Gastroesophageal sphincter (tissue), 4 donors: ENCODE results near the gene GRB14. TPM values are rescaled to one million over a fixed set of nuclear protein-coding genes. Genes with fewer than 3 reads are reported as not detected.

Experiments
- ATAC-seq: fragments of 150-250 bp; one replicate; pipeline ENCODE4 v1.9.1; 2016; ENCODE audit warnings: mild to moderate bottlenecking, moderate library complexity
- H3K27ac ChIP-seq, 4 donors: fragments of 200-600 bp; sonication (generic) in 3 of 4; 1 replicate in 3 of 4; 2 replicates in 1 of 4; pipeline ENCODE4 v1.5.1; 2016 to 2019
- H3K27me3 ChIP-seq: fragments of 200-600 bp; sonication (generic); one replicate; pipeline ENCODE4 v1.5.1; 2019
- H3K36me3 ChIP-seq, 2 donors: fragments of 200-600 bp; sonication (generic); one replicate each; pipeline ENCODE4 v1.5.1; 2019; ENCODE audit warnings: control low read depth in 1 of 2
- H3K4me1 ChIP-seq, 3 donors: fragments of 200-600 bp; sonication (generic); 1 replicate in 2 of 3; 2 replicates in 1 of 3; pipeline ENCODE4 v1.5.1; 2016 to 2019; ENCODE audit warnings: control low read depth in 2 of 3
- H3K4me3 ChIP-seq, 2 donors: fragments of 200-600 bp; sonication (generic); one replicate each; pipeline ENCODE4 v1.5.1; 2019; ENCODE audit warnings: mild to moderate bottlenecking in 1 of 2, moderate library complexity in 1 of 2
- H3K9me3 ChIP-seq, 3 donors: fragments of 200-600 bp; sonication (generic); one replicate each; pipeline ENCODE4 v1.5.1; 2017 to 2019; ENCODE audit warnings: control low read depth in 2 of 3
- CTCF ChIP-seq, 4 experiments: fragments of 200-600 bp in 2 of 4; fragments of 450-650 bp in 2 of 4; sonication (generic) in 1 of 4; IDR thresholded peaks; one replicate each; pipeline ENCODE4 v1.5.1; 2017 to 2019; ENCODE audit warnings: antibody characterized with exemption in 4 of 4, mild to moderate bottlenecking in 2 of 4, moderate library complexity in 2 of 4
- EP300 ChIP-seq: sonication (generic); formaldehyde crosslinking; IDR thresholded peaks from one replicate; pipeline ENCODE4 v1.6.1; 2017; ENCODE audit warnings: antibody characterized with exemption, mild to moderate bottlenecking
- POLR2A ChIP-seq, 2 donors: fragments of 450-650 bp; IDR thresholded peaks; one replicate each; pipeline ENCODE4 v1.6.1; 2017; ENCODE audit warnings: antibody characterized with exemption in 2 of 2, mild to moderate bottlenecking in 2 of 2, moderate library complexity in 1 of 2
- POLR2AphosphoS5 ChIP-seq: sonication (generic); formaldehyde crosslinking; IDR thresholded peaks from one replicate; pipeline ENCODE4 v1.6.1; 2017; ENCODE audit warnings: antibody characterized with exemption
- WGBS, 2 donors: methylation state at CpG; one replicate each; pipeline ENCODE4 v1.1.5; 2018; ENCODE audit warnings: low coverage in 1 of 2; 5-methylcytosine and 5-hydroxymethylcytosine counted together
- total RNA-seq, 4 donors: library from RNA; depleted of rRNA; stranded (reverse); fragments of >200 nt; gene quantifications; one replicate each; pipeline ENCODE4 v1.1.0, GENCODE V29; 2016

Gene GRB14
- total RNA-seq, 4 donors from 2014 or later = 0.94 to 5.3 (median 2.4) TPM

- TF ChIP-seq POLR2A (IDR thresholded peaks at IDR 0.05) = no peak
- WGBS, 2 donors = 61 to 77% methylated on average over 5 of the region's 5 CpGs
- Histone ChIP-seq H3K4me1 (no peaks in the 10 kb centered on the region), H3K9me3 (no peaks in the 10 kb centered on the region), H3K27ac (no peak overlapping the region), H3K36me3 (no peaks in the 10 kb centered on the region), H3K27me3 (no peaks in the 10 kb centered on the region), H3K4me3 (no peak overlapping the region)
- no peak for ATAC-seq
Observed at GRCh38 chr2:164535280-164536025, 85.8 kb downstream of the GRB14 start.

GRCh38 chr2:164530464-164530863 lies 90.8 kb downstream of the GRB14 start:
- no peak overlapping the region for H3K4me3 ChIP-seq
- H3K4me1 ChIP-seq = no peaks in the 10 kb centered on the region
- TF ChIP-seq EP300 (no peak), POLR2AphosphoS5 (no peak), CTCF (IDR thresholded peaks at IDR 0.05) (no peak), POLR2A (IDR thresholded peaks at IDR 0.05) (no peak)
- 86 to 100% methylated on average over 1 of the region's 1 CpG for WGBS, 2 donors
- H3K27ac ChIP-seq = no peak overlapping the region
- no peaks in the 10 kb centered on the region for H3K36me3 ChIP-seq
- H3K27me3 ChIP-seq = no peaks in the 10 kb centered on the region
- ATAC-seq = no peak
- no peaks in the 10 kb centered on the region for H3K9me3 ChIP-seq

- Histone ChIP-seq H3K36me3 (no peaks in the 10 kb centered on the region), H3K27me3 (no peaks in the 10 kb centered on the region), H3K9me3 (peaks cover 0 to 15% (median 0%) of the 10 kb centered on the region in 3 donors), H3K27ac (no peak overlapping the region), H3K4me1 (no peaks in the 10 kb centered on the region), H3K4me3 (no peak overlapping the region)
- 64 to 75% methylated on average over 1 of the region's 1 CpG for WGBS, 2 donors
- no peak for TF ChIP-seq CTCF (IDR thresholded peaks at IDR 0.05)
- no peak for TF ChIP-seq POLR2AphosphoS5
- ATAC-seq = no peak
Observed at GRCh38 chr2:164523726-164524125, 97.6 kb downstream of the GRB14 start.

- no peaks in the 10 kb centered on the region for H3K4me1 ChIP-seq
- H3K4me3 ChIP-seq = no peak overlapping the region
- TF ChIP-seq POLR2A (IDR thresholded peaks at IDR 0.05) = no peak
- TF ChIP-seq POLR2AphosphoS5 = no peak
- no peak for TF ChIP-seq CTCF (IDR thresholded peaks at IDR 0.05)
- no peak for TF ChIP-seq EP300
- no peak for ATAC-seq
- peaks cover 0 to 15% (median 0%) of the 10 kb centered on the region in 3 donors for H3K9me3 ChIP-seq
- 43 to 70% methylated on average over 3 of the region's 3 CpGs for WGBS, 2 donors
- no peaks in the 10 kb centered on the region for H3K27me3 ChIP-seq
- no peak overlapping the region for H3K27ac ChIP-seq
- no peaks in the 10 kb centered on the region for H3K36me3 ChIP-seq
Observed at GRCh38 chr2:164523009-164523408, 98.3 kb downstream of the GRB14 start.

- H3K9me3 ChIP-seq = peaks cover 0 to 16% (median 0%) of the 10 kb centered on the region in 3 donors
- H3K4me3 ChIP-seq = no peak overlapping the region
- H3K36me3 ChIP-seq = no peaks in the 10 kb centered on the region
- no peaks in the 10 kb centered on the region for H3K4me1 ChIP-seq
- TF ChIP-seq CTCF (IDR thresholded peaks at IDR 0.05) (no peak), POLR2A (IDR thresholded peaks at IDR 0.05) (no peak), POLR2AphosphoS5 (no peak), EP300 (no peak)
- no peak for ATAC-seq
- H3K27ac ChIP-seq = no peak overlapping the region
- 67 to 100% methylated on average over 1 to 3 of the region's 3 CpGs for WGBS, 2 donors
- H3K27me3 ChIP-seq = no peaks in the 10 kb centered on the region
Observed at GRCh38 chr2:164522561-164522981, 98.7 kb downstream of the GRB14 start.
